ENCODE data around the gene FILIP1L.

FILIP1L gene

DNA sequence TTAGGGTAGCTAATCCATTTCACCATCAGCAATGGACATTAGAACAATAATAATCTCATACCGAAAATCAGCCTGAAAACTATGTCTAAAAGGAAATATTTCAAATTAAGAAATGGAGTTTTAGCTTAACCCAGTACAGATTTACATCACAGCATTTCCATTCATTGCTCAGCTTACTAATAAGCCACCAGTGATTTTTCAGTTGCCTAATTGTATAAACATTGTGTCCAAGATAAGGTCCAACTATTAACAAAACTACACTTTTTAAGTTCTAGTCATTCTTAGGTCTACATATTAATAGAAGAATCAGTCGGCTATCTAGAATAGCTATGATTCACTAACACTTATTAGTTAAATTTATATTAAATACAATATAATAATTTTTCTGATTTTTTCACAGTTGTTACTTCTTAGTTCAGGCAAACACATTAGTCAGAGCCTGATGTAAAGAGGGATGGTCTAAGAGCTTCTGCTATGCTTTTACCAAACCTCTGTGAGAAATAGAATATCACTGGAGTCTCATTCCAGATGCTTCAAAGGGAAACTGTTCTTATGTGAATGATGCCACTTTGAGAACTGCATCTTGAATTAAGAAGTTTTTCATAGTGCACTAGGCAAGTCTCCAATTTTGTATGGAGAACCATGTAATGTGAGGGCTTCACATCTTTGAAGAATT lies 222.6 kb downstream of the FILIP1L start:
- no peak for DNase-seq
- no peaks in the 10 kb centered on the region for H3K27me3 Mint-ChIP-seq (ENCODE audit: low read depth, poor library complexity)
- H3K9me3 Mint-ChIP-seq, result peaks cover 9% of the 10 kb centered on the region
- H3K4me1 Mint-ChIP-seq, result peaks cover 13% of the 10 kb centered on the region
- H3K27ac Mint-ChIP-seq, result no peak overlapping the region
- TF ChIP-seq, protein P1, sequence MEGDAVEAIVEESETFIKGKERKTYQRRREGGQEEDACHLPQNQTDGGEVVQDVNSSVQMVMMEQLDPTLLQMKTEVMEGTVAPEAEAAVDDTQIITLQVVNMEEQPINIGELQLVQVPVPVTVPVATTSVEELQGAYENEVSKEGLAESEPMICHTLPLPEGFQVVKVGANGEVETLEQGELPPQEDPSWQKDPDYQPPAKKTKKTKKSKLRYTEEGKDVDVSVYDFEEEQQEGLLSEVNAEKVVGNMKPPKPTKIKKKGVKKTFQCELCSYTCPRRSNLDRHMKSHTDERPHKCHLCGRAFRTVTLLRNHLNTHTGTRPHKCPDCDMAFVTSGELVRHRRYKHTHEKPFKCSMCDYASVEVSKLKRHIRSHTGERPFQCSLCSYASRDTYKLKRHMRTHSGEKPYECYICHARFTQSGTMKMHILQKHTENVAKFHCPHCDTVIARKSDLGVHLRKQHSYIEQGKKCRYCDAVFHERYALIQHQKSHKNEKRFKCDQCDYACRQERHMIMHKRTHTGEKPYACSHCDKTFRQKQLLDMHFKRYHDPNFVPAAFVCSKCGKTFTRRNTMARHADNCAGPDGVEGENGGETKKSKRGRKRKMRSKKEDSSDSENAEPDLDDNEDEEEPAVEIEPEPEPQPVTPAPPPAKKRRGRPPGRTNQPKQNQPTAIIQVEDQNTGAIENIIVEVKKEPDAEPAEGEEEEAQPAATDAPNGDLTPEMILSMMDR (IDR thresholded peaks at IDR 0.05), result no peak
- H3K4me3 Mint-ChIP-seq, result no peak overlapping the region
- H3K36me3 Mint-ChIP-seq (ENCODE audit: low read depth), result peaks cover 31% of the 10 kb centered on the region

DNA sequence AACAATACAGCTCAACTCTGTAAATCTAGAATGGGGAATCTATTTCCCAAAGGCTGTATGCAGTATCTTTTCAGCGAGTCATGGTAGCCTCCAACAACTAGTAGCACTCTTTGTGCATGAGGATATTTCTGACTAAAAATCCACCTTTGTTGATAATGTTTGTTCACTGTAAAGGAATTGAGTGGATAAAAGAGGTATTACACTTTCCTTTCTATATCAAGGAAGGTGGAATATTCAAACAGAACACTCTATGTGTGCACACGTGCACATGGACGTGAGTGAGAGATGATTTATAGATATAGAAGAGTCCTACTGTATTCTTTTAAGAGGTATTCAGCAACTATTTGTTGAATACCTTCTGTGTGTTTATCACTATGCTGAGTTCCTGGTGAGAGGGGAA lies 228.4 kb downstream of the FILIP1L start:
- Mint-ChIP-seq H3K27ac (peak overlapping the region; percentile 90), H3K27me3 (ENCODE audit: low read depth, poor library complexity) (no peaks in the 10 kb centered on the region), H3K4me1 (peaks cover 14% of the 10 kb centered on the region), H3K4me3 (no peak overlapping the region), H3K9me3 (peaks cover 9% of the 10 kb centered on the region), H3K36me3 (ENCODE audit: low read depth) (peaks cover 32% of the 10 kb centered on the region)
- TF ChIP-seq, protein P1 (IDR thresholded peaks at IDR 0.05), result no peak
- no peak for DNase-seq

DNA sequence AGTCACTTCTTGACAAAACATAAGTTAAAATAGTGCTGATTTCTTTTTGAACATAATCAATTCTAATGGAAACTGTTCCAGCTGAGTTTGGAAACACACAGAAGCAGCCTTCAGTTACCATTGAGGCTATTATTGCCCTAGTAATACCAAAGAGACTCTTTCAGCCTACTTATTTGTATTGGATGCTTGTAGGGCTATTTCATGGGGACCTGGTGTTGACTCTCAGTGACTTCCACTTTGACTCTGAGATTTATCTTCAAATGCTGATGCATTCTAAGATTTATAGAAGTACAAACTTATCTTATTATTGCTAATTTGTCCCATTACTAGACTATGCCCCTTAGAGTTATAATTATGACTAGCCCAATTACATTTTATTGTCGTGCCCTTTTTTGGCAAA lies 229.2 kb downstream of the FILIP1L start:
- TF ChIP-seq, protein P1 (IDR thresholded peaks at IDR 0.05), result no peak
- H3K27ac Mint-ChIP-seq, result no peak overlapping the region
- no peak for DNase-seq
- H3K36me3 Mint-ChIP-seq (ENCODE audit: low read depth), result peaks cover 26% of the 10 kb centered on the region
- H3K9me3 Mint-ChIP-seq, result peaks cover 3% of the 10 kb centered on the region
- H3K27me3 Mint-ChIP-seq (ENCODE audit: low read depth, poor library complexity), result no peaks in the 10 kb centered on the region
- H3K4me1 Mint-ChIP-seq, result peaks cover 14% of the 10 kb centered on the region
- H3K4me3 Mint-ChIP-seq, result no peak overlapping the region

DNA sequence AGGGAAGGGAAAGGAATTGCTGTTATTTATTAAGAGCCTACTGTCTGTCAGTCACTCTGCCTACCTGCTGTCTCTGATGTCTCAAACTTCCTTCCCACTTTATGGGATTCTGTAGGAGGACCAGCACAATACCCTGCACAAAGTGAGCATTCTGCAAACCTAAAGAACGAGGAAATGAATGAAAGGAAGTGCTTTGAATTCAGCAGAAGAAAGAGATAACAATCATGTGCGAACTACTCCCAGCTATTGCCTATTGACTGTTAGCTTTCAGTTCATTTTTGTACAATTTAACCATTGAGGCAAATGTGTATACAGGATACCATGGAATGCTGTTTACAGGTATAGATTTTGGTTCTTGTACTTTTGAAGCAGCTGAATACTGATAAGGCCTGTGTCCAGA lies 229.8 kb downstream of the FILIP1L start:
- Mint-ChIP-seq H3K9me3 (no peaks in the 10 kb centered on the region), H3K4me3 (no peak overlapping the region), H3K36me3 (ENCODE audit: low read depth) (peaks cover 20% of the 10 kb centered on the region), H3K27me3 (ENCODE audit: low read depth, poor library complexity) (no peaks in the 10 kb centered on the region), H3K4me1 (peaks cover 14% of the 10 kb centered on the region), H3K27ac (peak overlapping the region; percentile 68)
- TF ChIP-seq, protein P1 (IDR thresholded peaks at IDR 0.05), result no peak
- DNase-seq, result no peak

DNA sequence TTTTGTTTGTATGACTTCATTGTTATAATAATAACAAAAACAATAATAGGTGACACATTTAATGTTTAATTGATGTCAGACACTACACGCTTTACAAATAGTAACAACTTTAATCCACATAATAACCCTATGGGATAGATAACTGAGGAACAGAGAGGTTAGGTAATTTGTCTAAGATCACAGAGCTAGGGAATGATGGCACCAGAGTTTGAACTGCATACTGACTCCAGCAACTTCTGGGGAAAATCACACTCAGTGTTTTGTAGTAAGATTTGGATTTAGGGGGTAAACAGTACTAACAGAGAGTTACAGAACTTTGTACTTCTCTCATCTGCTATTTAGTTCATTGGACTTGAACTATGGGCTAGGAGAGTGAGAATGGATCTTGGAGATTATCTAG lies 230.6 kb downstream of the FILIP1L start:
- Mint-ChIP-seq H3K27me3 (ENCODE audit: low read depth, poor library complexity) (no peaks in the 10 kb centered on the region), H3K36me3 (ENCODE audit: low read depth) (peaks cover 14% of the 10 kb centered on the region), H3K4me3 (no peak overlapping the region), H3K4me1 (peaks cover 14% of the 10 kb centered on the region), H3K27ac (no peak overlapping the region), H3K9me3 (no peaks in the 10 kb centered on the region)
- DNase-seq, result no peak
- TF ChIP-seq, protein P1 (IDR thresholded peaks at IDR 0.05), result no peak

DNA sequence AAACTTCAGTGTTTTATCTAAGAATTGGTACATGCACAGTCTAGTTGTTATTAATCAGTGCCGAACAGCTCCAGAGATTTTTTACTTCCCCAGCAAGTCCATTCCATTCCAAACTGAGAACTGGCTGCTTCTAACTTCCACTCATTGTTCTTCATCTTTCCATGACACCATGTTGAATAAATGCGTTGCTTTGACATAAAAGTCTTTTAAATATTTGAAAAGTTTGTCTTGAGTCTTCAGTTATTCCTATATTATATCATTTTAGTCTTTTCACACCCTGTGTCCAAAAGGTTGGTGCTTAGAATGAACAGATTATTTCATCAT lies 231.2 kb downstream of the FILIP1L start:
- Mint-ChIP-seq H3K27ac (no peak overlapping the region), H3K4me3 (no peak overlapping the region), H3K9me3 (no peaks in the 10 kb centered on the region), H3K4me1 (peaks cover 14% of the 10 kb centered on the region), H3K27me3 (ENCODE audit: low read depth, poor library complexity) (no peaks in the 10 kb centered on the region), H3K36me3 (ENCODE audit: low read depth) (peaks cover 10% of the 10 kb centered on the region)
- TF ChIP-seq, protein P1 (IDR thresholded peaks at IDR 0.05), result no peak
- DNase-seq, result no peak

Measured in nephron progenitor cell (in vitro differentiated cells).